ENCODE data around the gene ARMC10. TPM values are rescaled to one million over a fixed set of nuclear protein-coding genes. Genes with fewer than 3 reads are reported as not detected.
"Not testable (repeated sequence)": the region's sequence is repeated elsewhere in the genome, so short reads cannot be mapped to it uniquely, and the experiment has no call there.

Gene ARMC10
- total RNA-seq, 1 donor from 2014 or later, result 36.5 TPM

GRCh38 chr7:103083210-103083609 lies 8.3 kb downstream of the ARMC10 start:
- H3K27ac Mint-ChIP-seq, result no peak overlapping the region
- no peak overlapping the region for H3K4me3 Mint-ChIP-seq
- TF ChIP-seq, protein P1, sequence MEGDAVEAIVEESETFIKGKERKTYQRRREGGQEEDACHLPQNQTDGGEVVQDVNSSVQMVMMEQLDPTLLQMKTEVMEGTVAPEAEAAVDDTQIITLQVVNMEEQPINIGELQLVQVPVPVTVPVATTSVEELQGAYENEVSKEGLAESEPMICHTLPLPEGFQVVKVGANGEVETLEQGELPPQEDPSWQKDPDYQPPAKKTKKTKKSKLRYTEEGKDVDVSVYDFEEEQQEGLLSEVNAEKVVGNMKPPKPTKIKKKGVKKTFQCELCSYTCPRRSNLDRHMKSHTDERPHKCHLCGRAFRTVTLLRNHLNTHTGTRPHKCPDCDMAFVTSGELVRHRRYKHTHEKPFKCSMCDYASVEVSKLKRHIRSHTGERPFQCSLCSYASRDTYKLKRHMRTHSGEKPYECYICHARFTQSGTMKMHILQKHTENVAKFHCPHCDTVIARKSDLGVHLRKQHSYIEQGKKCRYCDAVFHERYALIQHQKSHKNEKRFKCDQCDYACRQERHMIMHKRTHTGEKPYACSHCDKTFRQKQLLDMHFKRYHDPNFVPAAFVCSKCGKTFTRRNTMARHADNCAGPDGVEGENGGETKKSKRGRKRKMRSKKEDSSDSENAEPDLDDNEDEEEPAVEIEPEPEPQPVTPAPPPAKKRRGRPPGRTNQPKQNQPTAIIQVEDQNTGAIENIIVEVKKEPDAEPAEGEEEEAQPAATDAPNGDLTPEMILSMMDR (conservative IDR thresholded peaks at IDR 0.05), result no peak
- DNase-seq (ENCODE audit: extremely low spot score, unreplicated experiment), result no peak
- H3K36me3 Mint-ChIP-seq, result peaks cover 8% of the 10 kb centered on the region
- H3K4me1 Mint-ChIP-seq (ENCODE audit: unreplicated experiment), result no peaks in the 10 kb centered on the region
- H3K27me3 Mint-ChIP-seq, result no peaks in the 10 kb centered on the region
- H3K9me3 Mint-ChIP-seq, result no peaks in the 10 kb centered on the region

- H3K4me1 Mint-ChIP-seq (ENCODE audit: unreplicated experiment); H3K9me3 Mint-ChIP-seq; DNase-seq (ENCODE audit: extremely low spot score, unreplicated experiment); H3K27me3 Mint-ChIP-seq; H3K27ac Mint-ChIP-seq; H3K4me3 Mint-ChIP-seq: not testable (repeated sequence)
- H3K36me3 Mint-ChIP-seq, result peaks cover 32% of the 10 kb centered on the region
Measured at GRCh38 chr7:103092321-103092720, 17.4 kb downstream of the ARMC10 start.

DNA sequence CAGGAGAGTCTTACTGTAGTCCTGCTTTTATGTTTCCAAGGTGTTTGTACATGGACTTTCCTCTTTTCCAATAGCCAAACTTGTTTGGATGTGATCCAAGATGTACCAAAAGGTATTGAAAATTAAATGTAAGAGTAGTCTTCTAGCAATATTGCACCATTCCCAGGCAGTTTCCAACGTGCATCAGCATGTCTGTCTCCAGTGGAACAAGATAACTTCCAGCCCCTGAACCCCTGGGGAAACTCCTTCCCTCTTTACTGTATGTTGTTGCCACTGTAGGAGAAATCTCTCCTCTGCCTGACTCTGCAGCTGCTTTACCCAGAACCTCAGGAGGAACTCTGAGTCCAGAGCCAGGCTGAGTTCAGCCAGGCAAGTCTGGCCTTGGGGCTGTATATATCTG lies 18.5 kb downstream of the ARMC10 start:
- H3K27ac Mint-ChIP-seq, result no peak overlapping the region

GRCh38 chr7:103094102-103094501 lies 19.2 kb downstream of the ARMC10 start:
- TF ChIP-seq, protein P1 (conservative IDR thresholded peaks at IDR 0.05), result peak; percentile 42
- Mint-ChIP-seq H3K4me1 (ENCODE audit: unreplicated experiment) (no peaks in the 10 kb centered on the region), H3K27ac (no peak overlapping the region), H3K36me3 (peaks cover 32% of the 10 kb centered on the region), H3K4me3 (no peak overlapping the region), H3K27me3 (no peaks in the 10 kb centered on the region), H3K9me3 (no peaks in the 10 kb centered on the region)
- no peak for DNase-seq (ENCODE audit: extremely low spot score, unreplicated experiment)

More for the DNA sequence above, 18.5 kb downstream of the ARMC10 start:
- Mint-ChIP-seq H3K9me3 (no peaks in the 10 kb centered on the region), H3K27me3 (no peaks in the 10 kb centered on the region), H3K4me3 (no peak overlapping the region), H3K36me3 (peaks cover 32% of the 10 kb centered on the region), H3K4me1 (ENCODE audit: unreplicated experiment) (no peaks in the 10 kb centered on the region)
- TF ChIP-seq, protein P1 (conservative IDR thresholded peaks at IDR 0.05), result no peak
- no peak for DNase-seq (ENCODE audit: extremely low spot score, unreplicated experiment)

- H3K27me3 Mint-ChIP-seq; DNase-seq (ENCODE audit: extremely low spot score, unreplicated experiment); H3K4me3 Mint-ChIP-seq; H3K4me1 Mint-ChIP-seq (ENCODE audit: unreplicated experiment); H3K9me3 Mint-ChIP-seq; H3K27ac Mint-ChIP-seq: not testable (repeated sequence)
- peaks cover 29% of the 10 kb centered on the region for H3K36me3 Mint-ChIP-seq
Measured at GRCh38 chr7:103095558-103095957, 20.6 kb downstream of the ARMC10 start.

DNA sequence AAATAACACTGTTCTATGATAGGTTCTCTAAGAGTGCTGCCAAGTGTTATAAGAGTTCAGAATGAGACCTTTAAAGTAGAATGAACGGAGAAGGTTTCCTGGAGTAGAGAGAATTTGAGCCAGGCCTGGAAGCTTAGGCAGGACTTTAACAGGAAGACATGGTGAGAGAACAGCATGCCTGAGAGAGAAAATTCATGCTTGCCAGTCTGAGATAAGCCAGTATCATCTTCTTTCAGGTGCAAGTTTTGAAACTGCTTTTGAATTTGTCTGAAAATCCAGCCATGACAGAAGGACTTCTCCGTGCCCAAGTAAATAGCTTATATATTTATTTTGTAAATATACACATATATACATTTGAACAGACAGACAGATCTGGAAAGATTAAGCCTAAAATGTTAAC lies 22.1 kb downstream of the ARMC10 start:
- no peak for DNase-seq (ENCODE audit: extremely low spot score, unreplicated experiment)
- peaks cover 28% of the 10 kb centered on the region for H3K36me3 Mint-ChIP-seq
- H3K9me3 Mint-ChIP-seq, result no peaks in the 10 kb centered on the region
- no peaks in the 10 kb centered on the region for H3K27me3 Mint-ChIP-seq
- no peaks in the 10 kb centered on the region for H3K4me1 Mint-ChIP-seq (ENCODE audit: unreplicated experiment)
- H3K27ac Mint-ChIP-seq, result no peak overlapping the region
- H3K4me3 Mint-ChIP-seq, result no peak overlapping the region
- TF ChIP-seq, protein P1 (conservative IDR thresholded peaks at IDR 0.05), result no peak

DNA sequence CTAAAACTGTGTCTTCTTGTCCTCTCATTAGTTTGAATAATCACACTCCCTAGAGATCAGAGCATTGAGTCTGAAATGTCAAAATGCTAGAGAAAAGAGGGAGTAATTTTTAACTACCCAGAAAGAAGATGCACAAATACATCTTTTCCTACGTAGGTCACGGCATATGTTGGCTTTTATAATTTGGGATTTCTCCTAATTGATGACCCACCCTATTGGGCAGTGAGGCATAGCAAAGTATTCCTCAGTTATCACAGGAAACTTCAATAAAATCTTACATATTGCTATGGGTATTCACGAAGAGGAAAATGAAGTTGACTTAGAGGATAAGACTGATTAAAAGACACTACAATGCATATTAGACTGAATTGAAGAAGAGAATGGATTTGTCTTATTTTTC lies 25.4 kb downstream of the ARMC10 start:
- Mint-ChIP-seq H3K4me1 (ENCODE audit: unreplicated experiment) (no peaks in the 10 kb centered on the region), H3K4me3 (no peak overlapping the region), H3K9me3 (no peaks in the 10 kb centered on the region), H3K27me3 (no peaks in the 10 kb centered on the region), H3K27ac (no peak overlapping the region), H3K36me3 (peaks cover 22% of the 10 kb centered on the region)
- DNase-seq (ENCODE audit: extremely low spot score, unreplicated experiment), result no peak
- TF ChIP-seq, protein P1 (conservative IDR thresholded peaks at IDR 0.05), result no peak

Data from type B pancreatic cell (in vitro differentiated cells).